Stimulated activated CD8-positive, alpha-beta memory T cell treated with anti-CD3 and anti-CD28 coated beads, Interleukin-4, amount 100 ng/mL, for 4 hours (primary cell): ENCODE measurements around the gene CA11.

Experiments used
- DNase-seq, 2 donors: peaks; one replicate each; pipeline ENCODE4 v3.0.0-alpha.2; 2020; ENCODE audit warnings: low read depth in 2 of 2, low spot score in 1 of 2

CA11 gene

DNA sequence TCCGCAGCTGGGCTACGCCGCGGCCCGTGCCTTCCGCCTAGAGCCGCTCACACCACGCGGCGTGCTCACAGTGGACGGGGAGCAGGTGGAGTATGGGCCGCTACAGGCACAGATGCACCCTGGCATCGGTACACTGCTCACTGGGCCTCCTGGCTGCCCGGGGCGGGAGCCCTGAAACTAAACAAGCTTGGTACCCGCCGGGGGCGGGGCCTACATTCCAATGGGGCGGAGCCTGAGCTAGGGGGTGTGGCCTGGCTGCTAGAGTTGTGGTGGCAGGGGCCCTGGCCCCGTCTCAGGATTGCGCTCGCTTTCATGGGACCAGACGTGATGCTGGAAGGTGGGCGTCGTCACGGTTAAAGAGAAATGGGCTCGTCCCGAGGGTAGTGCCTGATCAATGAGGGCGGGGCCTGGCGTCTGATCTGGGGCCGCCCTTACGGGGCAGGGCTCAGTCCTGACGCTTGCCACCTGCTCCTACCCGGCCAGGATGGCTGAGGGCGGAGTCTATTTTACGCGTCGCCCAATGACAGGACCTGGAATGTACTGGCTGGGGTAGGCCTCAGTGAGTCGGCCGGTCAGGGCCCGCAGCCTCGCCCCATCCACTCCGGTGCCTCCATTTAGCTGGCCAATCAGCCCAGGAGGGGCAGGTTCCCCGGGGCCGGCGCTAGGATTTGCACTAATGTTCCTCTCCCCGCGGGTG is 16.2 kb downstream of the CA11 start:
- no peak for DNase-seq

DNA sequence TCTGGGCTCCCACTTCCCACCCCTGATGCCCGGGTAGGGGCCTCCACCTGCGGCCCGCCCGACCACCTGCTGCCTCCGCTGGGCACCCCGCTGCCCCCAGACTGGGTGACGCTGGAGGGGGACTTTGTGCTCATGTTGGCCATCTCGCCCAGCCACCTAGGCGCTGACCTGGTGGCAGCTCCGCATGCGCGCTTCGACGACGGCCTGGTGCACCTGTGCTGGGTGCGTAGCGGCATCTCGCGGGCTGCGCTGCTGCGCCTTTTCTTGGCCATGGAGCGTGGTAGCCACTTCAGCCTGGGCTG is 16.7 kb downstream of the CA11 start:
- DNase-seq: no peak

DNA sequence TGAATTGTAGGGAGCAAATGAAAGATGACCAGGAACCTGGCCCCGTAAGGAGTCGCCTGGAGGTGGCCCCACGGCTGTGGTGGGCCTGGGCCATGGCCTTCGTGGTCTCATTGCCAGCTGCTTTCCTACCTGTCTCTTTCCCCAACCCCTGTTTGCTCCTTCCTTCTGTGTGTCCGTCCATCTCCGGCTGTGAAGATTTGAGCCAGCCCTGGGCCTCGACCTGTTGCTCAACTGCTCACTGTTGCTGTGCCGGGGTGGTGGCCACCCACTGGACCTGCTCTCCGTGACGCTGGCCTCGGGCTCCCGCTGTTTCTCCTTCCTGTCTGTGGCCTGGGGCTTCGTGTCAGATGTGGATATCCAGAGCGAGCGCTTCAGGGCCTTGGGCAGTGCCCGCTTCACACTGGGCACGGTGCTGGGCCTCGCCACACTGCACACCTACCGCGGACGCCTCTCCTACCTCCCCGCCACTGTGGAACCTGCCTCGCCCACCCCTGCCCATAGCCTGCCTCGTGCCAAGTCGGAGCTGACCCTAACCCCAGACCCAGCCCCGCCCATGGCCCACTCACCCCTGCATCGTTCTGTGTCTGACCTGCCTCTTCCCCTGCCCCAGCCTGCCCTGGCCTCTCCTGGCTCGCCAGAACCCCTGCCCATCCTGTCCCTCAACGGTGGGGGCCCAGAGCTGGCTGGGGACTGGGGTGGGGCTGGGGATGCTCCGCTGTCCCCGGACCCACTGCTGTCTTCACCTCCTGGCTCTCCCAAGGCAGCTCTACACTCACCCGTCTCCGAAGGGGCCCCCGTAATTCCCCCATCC is 17.3 kb downstream of the CA11 start:
- DNase-seq: no peak

DNA sequence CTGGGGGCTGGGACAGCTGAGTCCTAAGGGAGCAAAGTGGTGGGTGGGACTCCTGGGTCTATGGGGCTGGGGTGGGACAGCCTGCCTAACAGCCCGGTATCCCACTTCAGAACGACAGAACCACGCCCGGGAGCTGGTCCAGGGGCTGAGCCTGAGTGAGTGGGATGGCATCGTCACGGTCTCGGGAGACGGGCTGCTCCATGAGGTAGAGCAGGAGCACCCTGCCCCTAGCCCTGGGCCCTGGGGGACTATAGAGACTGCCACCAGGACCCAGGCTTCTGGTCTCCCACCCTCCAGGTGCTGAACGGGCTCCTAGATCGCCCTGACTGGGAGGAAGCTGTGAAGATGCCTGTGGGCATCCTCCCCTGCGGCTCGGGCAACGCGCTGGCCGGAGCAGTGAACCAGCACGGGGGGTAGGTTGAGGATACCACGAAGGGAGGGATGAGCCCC is 18.1 kb downstream of the CA11 start:
- no peak for DNase-seq

DNA sequence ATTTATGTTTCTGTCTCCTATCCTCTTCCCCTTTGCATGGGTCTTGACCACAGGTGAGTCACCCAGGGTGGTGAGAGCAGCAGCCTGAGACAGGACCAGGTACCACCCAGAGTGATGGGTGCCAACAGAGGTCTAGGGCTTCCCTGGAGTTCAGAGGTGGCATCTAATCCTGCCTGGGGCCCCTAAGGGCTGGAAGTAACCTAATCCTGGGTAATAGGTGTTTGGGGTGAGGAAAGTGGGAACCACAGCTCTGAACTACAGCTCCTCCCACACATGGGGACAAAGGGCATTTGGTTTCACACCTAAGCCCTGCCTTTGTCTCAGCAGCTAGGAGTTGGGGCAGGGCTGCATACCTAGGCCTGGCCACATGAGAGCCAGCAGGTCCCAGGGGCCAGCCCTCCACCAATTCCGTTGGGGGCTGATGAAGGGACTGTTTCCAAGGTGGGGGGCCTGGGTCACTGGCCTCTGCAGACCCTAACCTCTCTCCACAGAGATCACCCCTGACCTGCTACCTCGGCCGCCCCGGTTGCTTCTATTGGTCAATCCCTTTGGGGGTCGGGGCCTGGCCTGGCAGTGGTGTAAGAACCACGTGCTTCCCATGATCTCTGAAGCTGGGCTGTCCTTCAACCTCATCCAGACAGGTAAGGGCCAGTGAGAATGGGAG is 18.7 kb downstream of the CA11 start:
- no peak for DNase-seq

DNA sequence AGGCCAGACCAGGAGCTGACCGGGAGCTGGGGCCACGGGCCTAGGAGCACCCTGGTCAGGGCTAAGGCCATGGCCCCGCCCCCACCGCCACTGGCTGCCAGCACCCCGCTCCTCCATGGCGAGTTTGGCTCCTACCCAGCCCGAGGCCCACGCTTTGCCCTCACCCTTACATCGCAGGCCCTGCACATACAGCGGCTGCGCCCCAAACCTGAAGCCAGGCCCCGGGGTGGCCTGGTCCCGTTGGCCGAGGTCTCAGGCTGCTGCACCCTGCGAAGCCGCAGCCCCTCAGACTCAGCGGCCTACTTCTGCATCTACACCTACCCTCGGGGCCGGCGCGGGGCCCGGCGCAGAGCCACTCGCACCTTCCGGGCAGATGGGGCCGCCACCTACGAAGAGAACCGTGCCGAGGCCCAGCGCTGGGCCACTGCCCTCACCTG is 20.1 kb downstream of the CA11 start:
- no peak for DNase-seq

DNA sequence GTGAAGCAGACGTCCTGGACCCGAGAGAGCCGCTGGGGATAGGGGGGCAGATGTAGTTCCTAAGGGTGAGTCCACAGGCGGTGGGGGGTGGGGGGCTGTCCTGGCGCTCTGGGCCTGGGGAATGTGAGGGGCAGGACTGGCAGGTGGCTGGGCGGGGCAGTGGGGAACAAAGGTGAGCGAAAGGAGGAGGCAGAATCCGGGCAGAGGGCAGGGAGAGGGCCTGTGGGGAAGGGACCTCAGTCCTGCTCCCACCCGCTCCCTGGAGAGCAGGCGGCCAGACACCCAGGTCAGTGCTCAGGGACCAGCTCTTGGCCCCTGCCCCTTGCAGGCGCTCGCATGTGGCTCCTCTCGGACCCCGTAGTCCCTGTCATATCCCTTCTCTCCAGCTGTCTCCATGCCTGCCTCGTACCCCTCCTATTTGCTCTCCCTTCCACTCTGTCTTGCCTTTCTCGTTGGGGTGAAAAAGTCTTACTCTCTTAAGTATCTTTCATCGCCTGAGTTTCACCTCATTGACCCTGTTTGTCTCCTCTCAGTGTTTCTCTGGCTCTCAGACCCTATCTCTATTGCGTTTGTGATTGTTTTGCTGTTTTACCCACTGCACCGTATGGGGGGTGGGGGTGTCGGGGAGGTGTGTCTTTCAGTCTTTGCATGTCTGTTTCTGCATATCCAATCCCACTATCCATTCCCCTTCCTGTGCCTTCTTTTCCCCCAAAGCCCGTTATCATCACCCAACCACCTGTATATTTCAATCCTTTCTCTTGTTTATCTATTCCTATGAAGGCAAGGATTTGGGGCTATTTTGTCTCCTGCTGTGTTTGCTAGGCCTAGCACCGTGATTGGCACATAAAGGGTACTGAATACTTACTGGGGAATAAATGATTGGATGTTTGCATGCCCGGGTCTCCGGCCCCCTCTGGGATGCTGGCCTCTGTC is 20.9 kb downstream of the CA11 start:
- no peak for DNase-seq

DNA sequence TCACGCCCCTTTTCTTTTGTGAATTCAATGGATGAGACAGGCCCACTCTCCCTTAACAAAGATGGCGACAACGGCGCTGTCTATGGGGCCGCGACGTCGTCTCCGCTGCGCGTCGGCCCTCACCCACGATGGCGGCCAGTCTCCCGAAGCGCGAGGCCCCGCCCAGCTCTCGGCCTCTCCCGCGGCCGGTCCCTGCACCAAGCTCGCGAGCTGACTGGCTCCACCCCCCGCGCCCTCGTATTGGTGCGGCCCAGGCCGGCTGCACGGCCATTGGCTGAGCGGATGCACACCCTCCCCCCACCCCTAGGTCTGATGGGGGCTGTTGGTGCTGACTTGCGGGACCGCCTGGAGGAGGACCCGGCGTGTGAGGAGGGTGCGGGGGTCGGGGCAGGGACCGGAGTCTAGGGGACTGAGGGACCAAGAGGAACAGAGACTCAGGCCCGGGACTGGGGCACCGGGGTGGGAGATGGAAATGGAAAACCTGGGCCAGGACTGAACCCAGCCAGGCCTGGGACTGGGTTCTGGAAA is 21.9 kb downstream of the CA11 start:
- DNase-seq: peak; percentile 86 to 93

DNA sequence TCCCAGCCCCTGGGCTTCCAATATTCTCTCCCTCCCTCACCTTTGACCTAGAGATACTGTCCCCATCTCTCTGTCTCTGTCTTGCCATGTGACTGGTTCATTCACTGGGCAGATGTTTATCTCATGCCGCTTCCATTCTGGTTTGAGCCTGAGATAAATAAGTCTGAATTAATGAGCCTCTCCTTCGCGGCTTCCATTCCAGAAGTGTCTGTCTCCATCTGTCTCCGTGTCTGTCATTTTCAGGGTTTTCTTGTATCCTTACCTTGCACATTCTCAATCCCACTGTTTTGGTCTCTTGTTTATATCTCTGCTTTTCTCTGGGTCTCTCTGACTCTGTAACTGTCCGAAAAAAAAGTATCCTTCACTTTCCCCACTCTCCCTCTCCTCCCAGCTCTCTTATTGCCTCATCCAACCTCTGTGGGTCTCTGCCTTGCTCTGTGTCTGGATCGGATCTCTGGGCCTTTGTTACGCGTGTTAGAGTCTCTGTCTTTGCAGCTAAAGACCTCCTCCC is 22.4 kb downstream of the CA11 start:
- no peak for DNase-seq

DNA sequence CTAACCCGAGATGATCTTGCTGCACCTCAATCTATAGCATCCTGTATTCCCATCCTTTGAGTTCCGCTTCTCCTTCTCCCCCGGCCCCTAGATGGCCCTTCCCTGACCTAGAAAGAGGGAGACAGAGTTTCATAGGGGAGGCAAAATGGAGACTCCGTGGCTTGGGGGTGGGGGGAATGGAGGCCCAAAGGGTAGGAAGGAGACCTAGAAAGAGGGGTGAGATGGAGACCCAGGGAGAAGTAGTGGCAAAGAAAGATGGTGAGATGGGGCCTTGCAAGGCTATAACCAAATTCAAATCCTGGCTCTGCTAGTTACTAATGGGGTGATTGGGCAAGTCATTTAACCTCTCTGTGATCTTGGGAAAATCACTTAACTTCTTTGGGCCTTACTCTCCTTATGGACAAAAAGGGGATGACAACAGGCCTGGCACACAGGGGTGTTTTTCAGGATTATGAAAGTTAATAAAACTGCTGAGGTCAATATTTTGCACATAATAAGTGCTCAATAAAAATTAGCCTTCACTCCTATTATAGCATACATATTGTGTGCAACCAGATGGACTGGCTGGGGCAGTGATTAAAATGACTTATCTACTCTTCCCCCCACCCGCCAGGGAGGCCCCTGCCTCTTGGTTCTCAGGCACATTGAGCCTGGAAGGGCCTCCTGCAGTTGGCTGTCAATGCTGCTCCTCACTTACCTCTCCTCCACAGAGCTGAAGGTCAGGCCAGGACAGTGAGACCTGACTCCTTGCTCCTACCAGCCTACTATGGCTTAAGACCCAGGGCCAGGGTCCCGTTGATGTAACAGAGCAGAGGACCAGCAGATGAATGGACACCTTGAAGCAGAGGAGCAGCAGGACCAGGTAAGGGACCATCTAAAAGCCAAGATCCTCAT is 26.0 kb downstream of the CA11 start:
- no peak for DNase-seq

DNA sequence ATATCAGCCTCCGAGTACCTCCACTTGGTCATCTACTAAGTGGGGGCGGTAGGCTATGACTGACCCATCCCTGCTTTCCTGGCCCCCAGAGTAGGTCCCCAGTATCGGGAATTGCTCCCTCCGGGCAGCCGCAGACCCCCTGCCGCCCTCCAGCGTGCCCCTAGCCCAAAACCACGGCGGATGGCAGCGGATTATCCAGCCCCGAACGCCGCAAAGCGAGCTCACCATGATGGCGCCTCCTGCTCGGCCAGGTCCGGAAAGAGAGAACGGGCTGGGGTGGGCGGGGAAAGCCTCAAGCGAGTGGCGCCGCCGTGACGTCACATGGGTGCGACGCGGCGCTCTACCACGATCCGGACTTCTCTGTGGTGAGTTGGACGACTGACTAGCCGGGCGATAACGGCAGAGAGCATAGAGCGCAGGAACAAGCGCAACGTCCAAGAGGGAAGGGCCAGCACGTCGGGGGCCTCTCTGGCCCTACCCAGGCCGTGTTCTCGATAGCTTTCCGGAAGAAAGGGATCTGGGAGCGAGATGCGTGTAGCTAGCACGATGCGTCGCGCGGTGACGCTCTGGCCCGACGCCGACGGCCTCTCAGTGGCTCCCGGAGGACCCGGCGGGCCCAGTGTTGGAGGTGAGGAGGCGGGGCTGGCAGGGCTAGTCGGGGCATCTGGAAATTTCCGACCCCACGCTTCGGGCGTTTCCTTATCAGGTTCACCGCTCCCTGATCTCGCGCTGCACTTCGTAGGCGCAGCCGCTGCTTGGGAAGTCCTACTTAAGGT is 26.9 kb downstream of the CA11 start, which contains the start of the genes RPL18 and SPHK2:
TSS of gene RPL18 (minus strand) at position 263 of the 776 bp plus-strand sequence. CDS start at position 228, 35 bp downstream.
TSS of gene SPHK2 (plus strand) at position 591 of the 776 bp plus-strand sequence. CDS start 1,009 bp downstream, outside the sequence.
- peak; percentile 88 to 95 for DNase-seq

DNA sequence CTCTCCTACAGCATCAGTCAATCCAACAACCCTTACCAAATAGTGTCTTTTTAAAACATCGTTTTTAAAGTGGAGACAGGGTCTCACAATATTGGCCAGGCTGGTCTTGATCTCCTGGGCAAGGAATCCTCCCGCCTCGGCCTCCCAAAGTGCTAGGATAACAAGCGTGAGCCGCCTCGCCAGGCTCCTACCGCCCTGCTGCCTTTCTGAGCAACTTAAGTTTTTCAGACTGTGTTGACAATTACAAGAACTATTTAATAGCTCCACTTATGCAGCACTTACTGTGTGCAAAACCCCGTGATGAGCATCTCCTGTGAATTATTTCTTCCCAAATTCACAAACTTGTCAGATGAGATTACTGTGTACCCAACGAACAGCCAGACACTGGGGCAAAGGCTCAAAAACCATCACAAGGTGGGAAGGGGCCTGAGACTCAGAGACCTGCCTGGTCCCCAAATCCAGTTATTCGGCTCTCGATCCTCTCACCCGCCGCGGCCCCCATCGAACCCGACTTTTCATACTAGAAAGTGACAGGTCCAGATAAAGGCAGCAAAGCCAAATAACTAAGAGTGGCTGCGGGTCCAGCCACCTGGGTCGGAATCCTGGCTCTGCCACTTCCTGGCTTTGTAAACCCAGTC is 27.6 kb downstream of the CA11 start:
- DNase-seq: no peak

DNA sequence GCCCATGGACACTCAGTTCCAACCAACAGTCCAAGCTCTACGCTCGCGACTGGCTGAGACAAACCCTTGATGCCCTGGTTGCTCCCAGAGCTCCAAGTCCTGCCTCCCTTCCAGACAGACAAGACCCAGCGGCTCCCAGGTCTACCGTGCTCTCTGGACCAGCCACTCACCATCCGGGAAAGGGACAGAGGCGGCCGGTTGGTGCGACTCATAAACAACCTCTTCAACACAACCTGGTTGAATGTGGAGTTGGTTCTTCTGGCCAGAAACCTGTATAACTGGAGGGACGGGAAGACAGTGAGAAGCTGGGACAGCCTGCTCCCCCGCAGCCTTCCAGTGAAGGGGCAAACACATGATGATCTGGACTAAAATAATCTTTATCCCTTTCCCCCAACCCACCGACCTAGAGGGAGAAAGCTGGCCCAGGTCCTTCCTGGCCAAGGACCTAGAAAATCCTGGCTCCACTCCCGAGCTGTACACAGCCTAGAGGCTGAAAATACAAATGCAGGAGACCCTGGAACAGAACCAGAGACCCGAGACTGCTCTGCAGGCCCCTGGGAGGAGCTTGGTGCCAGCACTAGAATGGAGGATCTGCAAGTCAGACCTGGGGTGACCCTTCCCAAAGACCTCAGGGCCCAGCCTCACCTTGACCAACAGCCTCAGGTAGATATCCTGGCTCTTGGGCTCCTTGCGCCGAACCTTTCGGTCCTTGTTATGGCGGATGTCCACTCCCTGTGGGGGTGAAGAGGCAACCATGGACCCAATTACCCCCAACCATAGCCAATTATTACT is 28.6 kb downstream of the CA11 start:
- DNase-seq: no peak

DNA sequence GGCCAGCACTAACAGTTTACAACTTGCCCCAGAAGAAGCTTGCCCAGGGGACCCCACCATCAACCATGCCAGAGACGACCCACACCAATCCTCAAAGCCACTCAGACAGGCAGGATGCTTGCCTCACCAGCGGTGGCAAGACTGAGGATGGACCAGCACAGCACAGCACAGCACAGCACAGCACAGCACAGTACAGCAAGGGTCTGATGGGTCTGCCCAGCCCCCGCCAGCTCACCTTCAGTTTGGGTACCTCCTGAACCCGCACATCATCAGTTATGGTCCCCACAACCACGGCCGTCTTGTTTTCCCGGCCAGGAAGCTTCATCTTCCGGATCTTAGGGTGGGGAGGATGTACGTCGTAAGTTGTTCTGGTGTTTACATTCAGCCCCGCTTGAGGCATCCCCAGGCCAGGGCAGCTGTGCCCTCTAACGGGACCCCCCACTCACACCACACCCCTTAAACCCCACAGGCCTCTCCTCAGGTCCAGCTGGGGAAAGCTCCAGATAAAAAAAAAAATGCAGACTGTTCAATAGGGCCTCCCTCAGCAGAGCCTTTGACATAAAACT is 29.4 kb downstream of the CA11 start:
- DNase-seq: no peak

DNA sequence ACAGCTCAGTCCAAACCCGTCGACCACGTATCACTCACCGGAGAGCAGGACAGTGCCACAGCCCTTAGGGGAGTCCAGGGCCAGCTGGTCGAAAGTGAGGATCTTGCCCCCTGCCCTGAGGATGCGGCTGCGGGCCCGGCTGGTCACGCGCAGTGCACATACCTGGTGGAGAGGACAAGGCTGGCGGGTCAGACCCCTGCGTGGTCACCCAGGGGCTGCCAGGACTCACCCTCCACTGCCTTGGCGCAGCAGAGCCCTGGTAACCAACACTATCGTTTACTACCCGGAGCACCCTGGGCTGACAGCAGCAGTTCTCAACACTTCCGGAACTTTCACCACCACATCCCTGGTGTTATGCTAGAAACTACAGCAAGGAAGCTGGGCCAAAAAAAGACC is 29.9 kb downstream of the CA11 start:
- no peak for DNase-seq

DNA sequence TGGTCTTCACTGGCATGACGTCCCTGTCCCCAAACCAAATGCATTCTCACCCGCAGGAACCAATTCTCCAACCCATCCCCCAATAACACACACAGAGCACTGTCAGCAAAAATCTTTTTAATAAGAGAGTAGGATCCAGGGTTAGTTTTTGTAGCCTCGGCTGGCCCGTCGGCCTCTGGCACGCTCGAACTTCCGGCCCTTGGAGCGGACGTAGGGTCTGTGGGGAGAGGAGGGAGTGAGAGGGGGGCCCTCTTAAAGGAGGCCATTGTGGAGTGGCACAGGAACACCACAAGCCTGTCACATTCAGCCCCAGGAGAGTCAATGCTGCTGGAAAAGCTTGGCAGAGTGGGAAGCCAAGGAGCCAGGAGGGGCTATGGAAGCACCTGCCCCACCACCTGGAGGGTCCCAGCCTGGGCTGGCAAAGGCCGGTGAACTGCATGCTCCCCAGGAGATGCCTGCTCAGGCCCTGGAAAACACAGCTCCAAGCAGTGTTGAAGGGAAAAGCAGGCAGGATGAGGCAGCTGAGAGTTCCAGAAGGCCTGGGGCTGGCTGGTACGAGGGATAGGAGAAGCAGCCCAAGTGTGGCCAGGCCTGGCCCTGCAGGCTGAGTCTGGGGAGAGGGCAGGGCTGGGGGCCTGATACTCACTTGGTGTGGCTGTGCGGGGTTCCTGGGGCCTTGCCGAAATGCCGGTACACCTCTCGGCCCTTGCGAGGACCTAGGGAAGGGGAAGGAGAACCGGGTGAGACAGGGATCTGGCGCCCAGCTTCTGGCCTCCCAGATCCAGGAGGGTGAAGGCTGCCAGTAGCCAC is 30.6 kb downstream of the CA11 start:
- no peak for DNase-seq
